Skin of body (tissue), 2 donors: Measurements from ENCODE around the gene ZNF44. TPM values are rescaled to one million over a fixed set of nuclear protein-coding genes. Genes with fewer than 3 reads are reported as not detected.
"Not testable (repeated sequence)": the region's sequence is repeated elsewhere in the genome, so short reads cannot be mapped to it uniquely, and the experiment has no call there.

Experiments
- DNase-seq: peaks from one replicate; lab custom pipeline; 2025; lab: John Stamatoyannopoulos, UW
- total RNA-seq: library from RNA; depleted of rRNA; stranded (reverse); fragments of >200 nt; gene quantifications from one replicate; pipeline ENCODE4 v1.2.3, GENCODE V29; 2014

ZNF44 gene
- total RNA-seq, result 18.2 TPM

GRCh38 chr19:12294249-12295158, at the start of gene ZNF44:
ZNF44 (minus strand) TSS chr19:12294883; CDS start chr19:12294694, 189 bp downstream.
- peak; percentile 98 for DNase-seq

DNA sequence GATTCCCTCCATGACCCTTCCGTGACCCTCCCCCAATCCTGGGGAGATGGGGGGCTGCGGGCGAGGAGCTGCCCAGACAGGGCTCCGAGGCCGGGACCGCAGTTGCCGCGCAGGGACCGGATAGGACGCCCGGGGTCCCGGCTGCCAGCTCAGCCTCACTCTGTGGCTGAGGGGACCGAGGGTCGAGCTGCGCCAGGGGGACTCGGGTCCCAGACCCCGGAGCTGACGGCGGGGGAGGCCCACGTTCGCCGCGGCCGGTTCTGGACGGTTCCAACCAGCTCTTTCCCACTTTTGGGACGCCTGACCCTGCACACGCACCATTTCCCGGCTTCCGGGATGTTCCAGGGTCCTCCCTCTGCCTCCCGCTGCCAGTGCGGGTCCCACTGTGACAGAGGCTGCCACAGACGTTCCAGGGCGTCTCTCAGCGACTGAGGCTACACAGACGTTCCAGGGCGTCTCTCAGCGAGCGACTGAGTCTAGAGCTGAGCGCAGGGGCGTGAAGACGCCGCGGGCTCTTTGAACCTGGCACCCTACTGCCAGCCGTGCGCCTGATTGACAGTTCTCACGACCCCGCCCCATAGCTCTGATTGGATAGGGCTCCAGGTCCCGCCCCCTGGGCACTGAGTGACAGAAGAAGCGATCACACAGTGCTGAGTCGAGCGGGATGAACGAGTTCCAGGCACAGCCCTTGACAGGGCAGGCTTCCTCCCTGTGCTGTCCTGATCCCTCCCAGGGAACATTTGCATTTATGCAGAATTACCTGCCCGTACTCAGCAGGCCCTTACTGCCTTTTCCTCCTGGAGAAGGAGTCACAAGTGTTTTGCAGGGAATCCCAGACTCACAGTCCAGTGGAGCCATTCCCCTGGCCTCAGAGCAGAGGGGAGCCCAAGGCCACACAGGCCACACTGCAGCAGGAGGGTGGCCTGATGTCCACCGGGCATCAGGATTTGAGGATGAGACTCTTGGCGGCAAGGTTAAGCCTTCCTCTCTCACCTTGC, 38.8 kb upstream of the ZNF44 start, which contains the start of gene ZNF563:
ZNF563 (minus strand) TSS at position 472 of the 998 bp plus-strand sequence; CDS start at position 321, 151 bp downstream.
- DNase-seq, result peak; percentile 97

- DNase-seq, result no peak
These were observed 36.7 kb upstream of the ZNF44 start for GRCh38 chr19:12331211-12331941.

DNA sequence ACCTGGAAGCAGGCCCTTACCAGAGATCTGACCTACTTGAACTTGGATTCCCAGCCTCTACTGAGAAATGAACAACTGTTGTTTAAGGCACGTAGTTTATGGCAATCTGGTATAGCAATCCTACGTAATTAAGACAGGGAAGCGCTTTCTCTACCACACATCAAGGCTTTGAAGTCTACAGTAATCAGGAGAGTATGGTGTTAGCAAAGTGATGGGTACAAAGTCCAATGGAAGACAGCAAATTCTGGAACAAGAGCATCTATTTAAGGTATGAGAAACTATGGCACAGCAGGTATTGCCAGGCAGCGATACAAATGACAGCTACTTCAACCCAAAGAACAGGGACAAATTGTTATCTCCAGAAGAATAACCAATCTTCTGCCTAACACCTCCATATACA, 35.7 kb upstream of the ZNF44 start:
- DNase-seq, result no peak

DNA sequence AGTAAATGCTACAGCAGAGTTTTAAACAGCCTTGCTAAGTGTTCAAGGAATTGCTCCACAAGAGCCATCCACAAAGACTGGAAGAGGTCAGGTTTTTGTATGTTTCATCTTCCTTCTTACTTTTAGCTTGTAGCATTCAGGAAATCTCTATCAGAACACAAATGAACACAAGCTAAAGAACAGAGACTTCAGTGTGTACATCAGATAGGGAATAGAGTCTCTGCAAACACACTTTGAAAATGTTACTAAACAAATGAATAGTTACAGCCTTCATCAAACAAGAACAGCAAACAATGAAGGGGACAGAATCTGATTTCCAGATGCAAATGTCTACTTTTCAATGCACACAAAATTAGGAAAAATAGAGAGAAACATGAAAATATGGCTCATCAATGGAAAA, 31.0 kb upstream of the ZNF44 start:
- DNase-seq, result no peak

DNA sequence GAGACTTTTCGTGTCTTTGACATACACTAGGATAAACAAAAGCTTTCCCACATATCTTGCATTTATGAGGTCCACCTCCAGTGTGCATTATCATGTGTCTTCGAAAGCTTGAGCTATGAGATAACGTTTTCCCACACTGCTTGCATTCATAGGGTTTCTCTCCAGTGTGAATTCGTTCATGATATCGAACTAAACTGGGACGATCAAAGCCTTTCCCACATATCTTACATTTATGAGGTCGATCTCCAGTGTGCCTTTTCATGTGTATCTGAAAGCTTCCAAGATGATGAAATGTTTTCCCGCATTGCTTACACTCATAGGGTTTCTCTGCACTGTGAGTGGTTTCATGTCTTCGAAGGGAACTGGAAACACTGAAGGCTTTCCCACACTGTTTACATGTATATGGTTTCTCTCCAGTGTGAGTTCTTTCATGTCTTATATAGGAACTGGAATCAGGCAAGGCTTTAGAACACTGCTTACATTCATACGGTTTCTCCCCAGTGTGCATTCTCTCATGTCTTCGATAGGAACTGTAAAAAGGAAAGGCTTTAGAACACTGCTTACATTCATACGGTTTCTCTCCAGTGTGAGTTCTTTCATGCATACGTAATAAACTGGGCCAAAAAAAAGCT, 24.2 kb upstream of the ZNF44 start:
- DNase-seq, result no peak

DNA sequence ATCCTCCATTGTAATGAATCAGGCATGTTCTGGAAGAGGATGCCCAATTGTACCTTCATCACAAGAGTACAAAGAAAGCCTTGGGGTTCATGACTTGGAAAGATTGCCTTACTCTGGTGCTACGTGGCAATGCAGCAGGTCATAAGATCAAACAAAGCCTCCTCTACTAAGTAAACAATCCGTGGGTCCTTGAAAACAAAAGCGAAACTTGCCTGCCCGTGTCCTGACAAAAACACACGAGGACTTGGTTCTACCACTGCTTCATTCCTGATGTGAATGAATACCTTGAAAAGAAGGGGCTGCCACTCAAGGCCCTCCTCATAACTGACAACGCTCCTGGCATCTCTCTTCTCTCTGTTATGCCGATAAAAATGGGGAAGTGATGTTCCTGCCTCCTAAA, 19.9 kb upstream of the ZNF44 start:
- DNase-seq, result no peak

DNA sequence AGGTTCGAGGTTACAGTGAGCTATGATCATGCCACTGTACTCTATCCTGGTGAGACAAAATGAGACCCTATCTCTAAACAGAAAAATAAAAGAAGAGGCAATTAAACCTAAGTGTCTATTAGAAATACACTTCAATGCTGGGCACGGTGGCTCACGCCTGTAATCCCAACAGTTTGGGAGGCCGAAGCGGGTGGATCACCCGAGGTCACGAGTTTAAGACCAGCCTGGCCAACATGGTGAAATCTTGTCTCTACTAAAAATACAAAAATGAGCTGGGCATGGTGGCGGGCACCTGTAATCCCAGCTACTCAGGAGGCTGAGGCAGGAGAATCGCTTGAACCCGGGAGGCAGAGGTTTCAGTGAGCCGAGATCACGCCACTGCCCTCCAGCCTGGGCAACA, 14.2 kb upstream of the ZNF44 start:
- DNase-seq, result not testable (repeated sequence)

DNA sequence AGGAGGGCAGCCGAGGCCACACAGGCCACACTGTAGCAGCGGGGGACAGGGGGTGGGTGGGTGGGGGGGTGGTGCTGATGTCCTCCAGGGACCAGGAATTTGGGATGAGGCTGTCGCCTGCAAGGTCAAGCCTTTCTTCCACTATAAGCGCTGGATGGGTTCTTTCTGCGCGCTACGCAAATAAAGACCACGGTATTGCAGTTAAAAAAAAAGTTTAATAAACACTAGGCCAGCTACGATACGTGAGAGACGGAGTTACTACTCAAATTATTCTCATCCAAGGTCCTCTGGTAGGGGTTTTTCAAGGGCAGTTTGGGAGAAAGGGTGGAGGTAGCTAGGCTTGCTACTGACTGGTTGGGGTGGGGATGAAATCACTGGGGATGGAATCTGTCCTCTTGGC, 508 bp upstream of the ZNF44 start:
- DNase-seq, result no peak

- DNase-seq, result no peak
These were observed 870 bp downstream of the ZNF44 start for GRCh38 chr19:12293777-12294248.

- no peak for DNase-seq
These were observed 5.0 kb downstream of the ZNF44 start for GRCh38 chr19:12289790-12290065.

DNA sequence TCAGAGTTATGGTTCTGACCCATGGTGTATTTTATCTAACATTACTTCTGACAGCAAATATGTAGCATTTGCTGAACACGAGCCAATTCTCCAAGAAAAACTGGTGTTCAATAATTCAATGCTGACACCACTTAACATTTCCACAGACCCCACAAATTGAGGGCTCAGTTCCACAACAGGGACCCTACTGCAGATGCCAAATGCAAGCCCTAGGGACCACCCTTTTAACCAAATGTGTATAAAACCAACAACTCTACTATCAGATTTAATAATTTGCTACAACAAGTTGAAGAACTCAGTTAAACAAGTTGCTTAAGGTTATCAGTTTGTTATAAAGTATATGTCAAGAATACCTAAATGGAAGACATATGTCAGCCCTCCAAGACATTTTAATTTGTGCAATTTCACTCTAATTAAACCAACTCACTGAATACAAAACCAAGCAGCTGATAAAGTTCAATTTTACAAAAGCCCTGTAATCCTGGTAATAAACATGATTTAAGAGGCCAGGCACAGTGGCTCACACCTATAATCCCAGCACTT, 6.7 kb downstream of the ZNF44 start:
- no peak for DNase-seq

DNA sequence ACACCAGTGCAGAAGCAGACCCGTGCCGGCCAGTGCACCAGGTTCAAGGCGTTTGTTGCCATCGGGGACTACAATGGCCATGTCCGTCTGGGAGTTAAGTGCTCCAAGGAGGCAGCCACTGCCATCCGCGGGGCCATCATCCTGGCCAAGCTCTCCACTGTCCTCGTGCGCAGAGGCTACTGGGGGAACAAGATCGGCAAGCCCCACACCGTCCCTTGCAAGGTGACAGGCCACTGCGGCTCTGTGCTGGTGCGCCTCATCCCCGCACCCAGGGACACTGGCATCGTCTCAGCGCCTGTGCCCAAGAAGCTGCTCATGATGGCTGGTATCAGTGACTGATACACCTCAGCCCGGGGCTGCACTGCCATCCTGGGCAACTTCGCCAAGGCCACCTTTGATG, 10.1 kb downstream of the ZNF44 start:
- no peak for DNase-seq

DNA sequence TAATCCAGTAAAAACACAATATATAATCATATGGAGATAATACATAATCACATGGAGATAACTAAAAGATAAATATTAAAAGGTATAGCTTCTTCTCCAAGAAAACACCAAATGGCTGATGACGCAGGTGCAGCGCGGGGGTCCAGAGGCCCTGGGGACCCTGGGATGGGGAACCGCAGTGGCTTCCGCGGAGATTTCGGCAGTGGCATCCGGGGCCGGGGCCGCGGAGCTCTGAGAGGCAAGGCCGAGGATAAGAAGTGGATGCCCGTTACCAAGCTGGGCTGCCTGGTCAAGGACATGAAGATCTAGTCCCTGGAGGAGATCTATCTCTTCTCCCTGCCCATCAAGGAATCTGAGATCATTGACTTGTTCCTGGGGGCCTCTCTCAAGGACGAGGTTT, 10.5 kb downstream of the ZNF44 start:
- DNase-seq, result no peak

DNA sequence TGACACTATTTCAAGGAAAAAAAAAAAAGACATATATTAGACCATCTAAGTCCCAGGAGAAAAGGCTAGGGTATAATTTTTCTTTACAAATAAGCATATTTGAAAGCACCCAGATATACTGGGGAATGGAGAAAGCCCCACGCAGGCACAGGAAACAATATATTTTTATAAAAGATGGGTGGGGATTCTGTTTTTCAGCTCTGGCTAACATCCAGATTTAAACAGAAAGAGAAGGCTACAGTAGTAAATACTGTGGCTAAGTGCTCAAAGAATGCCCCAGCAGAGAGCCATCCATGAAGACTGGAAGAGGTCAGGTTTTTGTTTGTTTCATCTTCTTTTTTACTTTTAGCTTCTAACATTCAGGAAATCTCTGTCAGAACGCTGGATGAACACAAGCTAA, 16.0 kb downstream of the ZNF44 start:
- no peak for DNase-seq

- DNase-seq, result no peak
These were observed 21.4 kb downstream of the ZNF44 start for GRCh38 chr19:12272980-12273901.

DNA sequence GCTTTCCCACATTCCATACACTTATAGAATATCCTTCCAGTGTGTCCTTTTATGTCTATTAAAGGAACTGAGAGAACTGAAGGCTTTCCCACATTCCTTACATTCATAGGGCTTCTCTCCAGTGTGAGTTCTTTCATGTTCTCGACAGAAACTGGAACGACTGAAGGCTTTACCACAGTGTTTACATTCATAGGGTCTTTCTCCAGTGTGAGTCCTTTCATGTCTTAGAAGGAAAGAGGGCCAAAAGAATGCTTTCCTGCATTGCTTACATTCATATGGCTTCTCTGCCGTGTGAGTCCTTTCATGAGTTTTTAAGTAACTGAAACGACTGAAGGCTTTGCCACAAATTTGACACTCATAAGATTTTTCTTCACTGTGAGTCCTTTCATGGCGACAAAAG, 22.3 kb downstream of the ZNF44 start:
- no peak for DNase-seq

DNA sequence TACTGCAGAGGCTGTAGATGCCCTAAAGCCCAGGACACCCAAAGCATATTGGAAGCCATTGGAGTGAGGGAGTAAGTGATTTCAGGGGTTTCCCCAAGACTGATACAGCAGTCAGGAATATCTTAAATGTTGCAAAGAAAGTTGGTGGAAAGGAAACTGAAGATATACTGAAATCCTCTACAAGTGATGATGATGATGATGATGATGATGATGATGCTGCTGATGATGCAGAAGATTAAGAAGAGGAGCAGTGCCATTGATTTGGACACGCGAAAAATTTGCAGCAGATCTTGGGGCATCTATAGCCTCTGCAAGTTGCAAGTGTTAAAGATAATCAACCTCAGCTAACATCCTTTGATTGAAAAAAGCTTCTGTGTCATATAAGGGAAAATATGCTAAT, 23.8 kb downstream of the ZNF44 start:
- no peak for DNase-seq

- DNase-seq, result no peak
These were observed 28.6 kb downstream of the ZNF44 start for GRCh38 chr19:12265921-12266704.
